Thyroid gland (tissue), 4 donors: Measurements from ENCODE around the gene SPSB4.

Experiments used
- POLR2A ChIP-seq, 2 donors: fragments of 450-650 bp; IDR thresholded peaks; one replicate each; pipeline ENCODE4 v1.6.1; 2017; ENCODE audit warnings: antibody characterized with exemption in 2 of 2, mild to moderate bottlenecking in 2 of 2, moderate library complexity in 1 of 2
- TF ChIP-seq, protein P1 (sequence below), 6 experiments: fragments of 200-600 bp in 3 of 6; fragments of 450-650 bp in 3 of 6; sonication (generic) in 3 of 6; IDR thresholded peaks; one replicate each; pipeline ENCODE4 v1.5.1; 2016 to 2019; ENCODE audit warnings: antibody characterized with exemption in 6 of 6, mild to moderate bottlenecking in 2 of 6, inconsistent platforms in 1 of 6, moderate library complexity in 1 of 6

DNA sequence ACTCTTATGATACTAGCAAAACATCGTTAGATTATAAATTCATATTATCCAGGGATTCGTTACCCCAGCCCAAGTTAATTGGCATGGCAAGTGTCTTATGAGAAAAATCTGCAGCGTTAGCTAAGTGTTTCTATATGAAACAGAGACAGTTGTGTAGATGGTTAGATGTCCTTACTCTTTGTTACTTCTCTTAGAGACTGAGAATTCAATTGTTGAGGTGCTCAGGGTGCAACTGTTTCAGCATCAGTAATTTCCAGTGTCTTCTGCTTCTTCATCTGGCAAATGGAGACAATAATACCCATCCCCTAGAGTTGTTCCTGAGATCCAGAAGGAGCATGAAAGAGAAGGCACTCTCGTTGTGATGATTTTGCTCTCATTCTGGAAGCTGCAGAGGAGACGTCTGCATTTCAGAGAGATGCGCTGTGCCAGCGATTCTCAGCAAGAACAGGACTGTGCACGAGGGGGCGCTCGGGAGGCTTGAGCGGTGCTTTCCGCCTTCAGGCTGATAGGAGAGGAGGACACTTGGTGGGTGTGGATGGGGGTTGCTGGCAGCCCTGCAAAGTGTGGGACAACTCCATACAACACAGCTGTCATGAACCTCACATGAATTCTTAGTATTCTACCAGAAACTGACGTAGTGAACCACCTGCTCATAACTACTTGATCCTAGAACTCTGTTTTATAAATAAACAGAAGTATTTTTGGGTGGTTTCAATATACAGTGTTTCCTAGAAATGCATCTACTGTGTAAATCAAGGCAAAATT lies 39.7 kb upstream of the SPSB4 start:
- TF ChIP-seq, protein P1, sequence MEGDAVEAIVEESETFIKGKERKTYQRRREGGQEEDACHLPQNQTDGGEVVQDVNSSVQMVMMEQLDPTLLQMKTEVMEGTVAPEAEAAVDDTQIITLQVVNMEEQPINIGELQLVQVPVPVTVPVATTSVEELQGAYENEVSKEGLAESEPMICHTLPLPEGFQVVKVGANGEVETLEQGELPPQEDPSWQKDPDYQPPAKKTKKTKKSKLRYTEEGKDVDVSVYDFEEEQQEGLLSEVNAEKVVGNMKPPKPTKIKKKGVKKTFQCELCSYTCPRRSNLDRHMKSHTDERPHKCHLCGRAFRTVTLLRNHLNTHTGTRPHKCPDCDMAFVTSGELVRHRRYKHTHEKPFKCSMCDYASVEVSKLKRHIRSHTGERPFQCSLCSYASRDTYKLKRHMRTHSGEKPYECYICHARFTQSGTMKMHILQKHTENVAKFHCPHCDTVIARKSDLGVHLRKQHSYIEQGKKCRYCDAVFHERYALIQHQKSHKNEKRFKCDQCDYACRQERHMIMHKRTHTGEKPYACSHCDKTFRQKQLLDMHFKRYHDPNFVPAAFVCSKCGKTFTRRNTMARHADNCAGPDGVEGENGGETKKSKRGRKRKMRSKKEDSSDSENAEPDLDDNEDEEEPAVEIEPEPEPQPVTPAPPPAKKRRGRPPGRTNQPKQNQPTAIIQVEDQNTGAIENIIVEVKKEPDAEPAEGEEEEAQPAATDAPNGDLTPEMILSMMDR (IDR thresholded peaks at IDR 0.05): peak; percentile 16 to 72 (median 36)
- no peak for TF ChIP-seq POLR2A (IDR thresholded peaks at IDR 0.05)
